ENCODE measurements around the gene AADAC.
"Not testable (repeated sequence)": the region's sequence is repeated elsewhere in the genome, so short reads cannot be mapped to it uniquely, and the experiment has no call there.

AADAC gene, protein sequence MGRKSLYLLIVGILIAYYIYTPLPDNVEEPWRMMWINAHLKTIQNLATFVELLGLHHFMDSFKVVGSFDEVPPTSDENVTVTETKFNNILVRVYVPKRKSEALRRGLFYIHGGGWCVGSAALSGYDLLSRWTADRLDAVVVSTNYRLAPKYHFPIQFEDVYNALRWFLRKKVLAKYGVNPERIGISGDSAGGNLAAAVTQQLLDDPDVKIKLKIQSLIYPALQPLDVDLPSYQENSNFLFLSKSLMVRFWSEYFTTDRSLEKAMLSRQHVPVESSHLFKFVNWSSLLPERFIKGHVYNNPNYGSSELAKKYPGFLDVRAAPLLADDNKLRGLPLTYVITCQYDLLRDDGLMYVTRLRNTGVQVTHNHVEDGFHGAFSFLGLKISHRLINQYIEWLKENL

DNA sequence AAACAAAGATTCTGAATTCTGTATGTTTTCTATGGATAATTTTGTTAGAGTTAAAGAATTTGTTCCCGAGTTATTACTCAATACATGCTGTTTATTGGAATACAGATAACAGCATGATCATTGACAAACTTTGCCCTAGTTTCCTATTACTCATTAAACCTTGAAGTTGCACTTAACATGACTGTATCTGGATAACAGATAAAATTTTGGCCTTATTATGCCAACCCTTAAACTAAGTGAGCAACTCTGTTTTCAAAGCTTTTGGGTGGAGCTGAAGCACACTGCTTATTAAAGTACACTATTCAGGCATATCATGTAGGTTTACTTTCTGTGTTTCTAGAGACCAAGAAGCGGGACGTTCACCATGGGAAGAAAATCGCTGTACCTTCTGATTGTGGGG, at the start of gene AADAC:
TSS of gene AADAC (plus strand) at position 318 of the 400 bp plus-strand sequence. CDS start at position 365, 47 bp downstream.
- no peak for DNase-seq

DNA sequence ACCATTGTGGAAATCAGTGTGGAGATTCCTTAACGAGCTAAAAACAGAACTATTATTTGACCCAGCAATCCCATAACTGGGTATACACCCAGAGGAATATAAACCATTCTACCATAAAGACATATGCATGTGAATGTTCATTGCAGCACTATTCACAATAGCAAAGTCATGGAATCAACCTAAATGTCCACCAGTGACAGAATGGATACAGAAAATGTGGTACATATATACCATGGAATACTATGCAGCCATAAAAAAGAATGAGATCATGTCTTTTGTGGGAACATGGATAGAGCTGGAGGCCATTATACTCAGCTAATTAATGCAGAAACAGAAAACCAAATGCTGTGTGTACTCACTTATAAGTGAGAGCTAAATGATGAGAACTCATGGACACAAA, 49.2 kb upstream of the AADAC start:
- not testable (repeated sequence) for DNase-seq

DNA sequence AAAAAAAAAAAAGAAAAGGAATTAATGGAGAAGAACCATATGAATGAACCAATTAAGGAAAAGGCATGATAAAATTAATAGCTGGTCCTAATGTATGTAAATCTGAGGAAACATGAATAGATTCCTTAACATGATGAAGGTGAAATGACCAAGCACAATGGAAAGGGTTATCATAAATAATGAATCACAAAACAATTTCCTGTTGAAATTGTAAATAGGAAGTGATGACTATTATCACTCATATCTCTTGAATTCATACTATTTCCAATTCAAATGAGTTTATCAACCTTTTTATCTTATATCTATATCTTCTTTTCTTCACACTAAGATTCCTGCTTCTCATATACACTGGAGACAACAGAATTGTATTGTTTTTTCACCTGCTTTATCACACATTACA, 48.2 kb upstream of the AADAC start:
- no peak for DNase-seq

DNA sequence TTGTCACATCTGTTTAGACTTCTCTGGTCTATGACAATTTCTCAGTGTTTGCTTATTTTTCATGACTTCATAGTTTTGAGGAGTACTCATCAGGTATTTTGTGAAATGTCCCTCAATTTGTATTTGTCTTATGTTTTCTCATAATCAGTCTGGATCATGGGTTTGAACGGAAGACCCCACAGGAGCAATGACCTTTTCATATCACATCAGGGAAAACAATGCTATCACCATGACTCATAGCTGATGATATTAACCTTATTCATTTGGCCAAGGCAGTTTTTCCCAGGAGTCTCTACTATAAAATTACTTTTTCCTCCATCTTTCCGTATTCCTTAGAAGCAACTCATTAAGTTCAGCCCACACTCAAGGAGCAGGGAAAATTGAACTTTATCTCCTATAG, 47.5 kb upstream of the AADAC start:
- no peak for DNase-seq

DNA sequence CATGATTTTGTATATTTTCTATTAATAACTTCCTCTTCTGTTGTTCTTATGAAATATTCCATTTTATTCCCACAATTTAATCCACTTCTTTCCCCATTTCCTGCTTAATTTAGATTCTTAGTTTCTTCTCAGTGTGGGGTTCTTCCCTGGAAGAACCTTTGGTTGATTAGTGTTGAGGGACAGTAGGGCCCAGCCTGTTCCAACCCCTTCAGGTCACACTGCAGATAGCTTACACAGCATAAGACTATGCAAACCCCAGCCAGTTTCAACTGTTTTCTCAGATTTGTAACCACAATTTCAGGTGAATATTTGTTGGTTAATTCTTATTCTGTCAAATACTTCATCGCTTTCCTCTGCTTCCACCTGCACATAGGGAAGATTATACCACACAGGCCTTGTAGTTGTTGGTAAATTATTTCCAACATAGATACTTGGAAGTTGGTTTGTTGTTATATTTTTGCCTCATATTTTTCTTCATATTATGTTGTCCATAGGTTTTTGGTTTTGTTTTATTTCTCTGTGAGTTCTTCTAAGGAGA, 45.5 kb upstream of the AADAC start:
- no peak for DNase-seq

DNA sequence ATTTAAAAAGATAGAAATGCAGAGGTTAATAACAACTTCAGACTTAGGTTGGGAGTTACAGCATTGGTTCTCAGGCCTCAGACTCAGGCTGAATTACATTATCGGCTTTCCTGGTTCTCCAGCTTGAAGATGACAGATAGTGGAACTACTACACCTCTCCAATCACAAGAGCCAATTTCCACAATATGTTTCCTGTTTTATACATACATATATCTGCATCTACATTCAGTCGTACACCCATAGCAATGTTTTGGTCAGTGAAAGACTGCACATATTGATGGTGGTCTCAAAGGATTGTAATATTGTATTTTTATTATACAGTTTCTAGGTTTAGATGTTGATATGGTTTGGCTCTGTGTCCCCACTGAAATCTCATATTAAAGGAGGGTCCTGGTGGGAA, 44.7 kb upstream of the AADAC start:
- DNase-seq, result no peak

DNA sequence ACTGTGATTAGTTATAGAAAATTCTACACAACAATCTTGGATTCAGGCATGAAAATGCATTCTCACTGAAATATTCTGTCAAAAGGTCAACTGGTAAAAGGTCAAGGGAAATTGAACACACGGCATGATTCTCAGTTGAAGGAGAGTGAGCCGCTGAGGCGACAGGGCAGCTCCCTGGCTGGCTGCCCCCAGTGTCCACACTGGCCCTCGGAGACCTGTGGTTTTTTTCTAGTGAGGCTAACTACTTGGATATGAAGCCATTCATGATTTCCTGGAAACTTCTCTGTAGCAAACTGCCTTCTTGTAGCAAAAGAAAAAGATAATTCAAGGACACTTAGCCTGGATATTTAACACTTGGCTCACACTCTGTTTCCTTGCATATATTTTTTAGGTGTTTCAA, 43.0 kb upstream of the AADAC start:
- DNase-seq, result no peak

DNA sequence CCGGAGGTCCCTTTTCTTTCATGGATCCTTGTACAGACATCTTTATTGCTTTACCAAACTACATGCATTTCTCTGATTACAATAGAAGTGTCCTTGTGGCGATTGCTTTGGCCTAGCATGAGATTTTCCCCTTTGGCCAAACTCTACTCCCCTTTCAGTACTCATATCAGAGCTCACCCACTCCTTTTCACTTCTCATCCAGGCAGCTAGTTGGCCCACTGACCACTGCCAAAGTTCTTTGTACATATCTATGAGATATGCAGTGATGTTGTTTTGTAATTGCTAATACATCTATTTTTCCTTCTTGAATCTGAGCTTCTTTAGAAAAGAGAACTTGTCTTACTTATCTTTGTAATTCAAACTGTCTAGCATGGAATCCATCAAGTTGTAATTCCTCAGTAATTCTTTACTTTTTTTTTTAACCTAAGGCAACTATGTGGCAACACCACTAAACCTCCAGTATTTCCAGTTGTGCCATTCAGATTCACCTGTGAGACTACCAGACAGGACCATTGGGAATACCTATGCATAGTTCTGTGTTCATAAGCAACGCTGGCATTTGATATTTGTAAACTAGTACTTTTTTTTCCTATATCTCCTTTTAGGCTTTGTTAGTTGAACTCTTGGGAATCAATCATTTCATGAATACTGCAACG, 41.0 kb upstream of the AADAC start:
- DNase-seq, result no peak

DNA sequence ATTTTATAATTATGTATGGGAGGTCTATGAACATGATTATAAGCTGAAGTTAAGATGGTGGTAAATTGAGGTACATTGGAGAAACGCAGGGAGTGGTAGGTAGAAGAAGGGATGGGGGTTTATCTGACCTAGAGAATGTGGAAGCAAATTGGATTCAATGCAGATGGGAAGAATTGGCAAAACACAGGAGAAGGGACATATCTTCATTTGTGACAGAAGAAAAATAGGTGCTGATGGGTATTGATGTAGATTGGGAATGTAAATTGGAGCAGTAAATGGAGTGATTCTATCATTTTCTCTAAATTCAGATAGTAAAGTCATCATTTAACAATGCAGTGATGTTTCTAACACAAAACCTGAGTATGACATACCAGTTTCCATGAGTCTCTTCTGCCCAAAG, 39.7 kb upstream of the AADAC start:
- no peak for DNase-seq

DNA sequence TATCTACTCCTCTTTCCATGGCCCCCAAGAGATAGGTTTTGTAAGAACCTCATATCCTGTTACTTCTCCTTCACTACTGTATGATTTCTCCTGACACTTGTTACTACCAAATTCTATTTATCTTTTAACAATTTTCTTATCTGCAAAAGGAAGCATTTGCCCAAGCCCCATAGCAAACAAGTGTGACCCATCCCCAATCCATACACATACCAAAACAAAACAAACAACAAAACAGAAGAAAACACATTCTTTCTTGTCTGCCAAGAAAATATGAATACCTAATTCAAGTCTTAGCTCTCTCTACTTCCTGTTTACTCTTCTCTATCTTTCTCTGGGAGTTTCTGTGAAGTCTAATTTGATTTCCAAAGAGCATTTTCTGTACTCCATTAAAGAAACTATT, 39.0 kb upstream of the AADAC start:
- no peak for DNase-seq

DNA sequence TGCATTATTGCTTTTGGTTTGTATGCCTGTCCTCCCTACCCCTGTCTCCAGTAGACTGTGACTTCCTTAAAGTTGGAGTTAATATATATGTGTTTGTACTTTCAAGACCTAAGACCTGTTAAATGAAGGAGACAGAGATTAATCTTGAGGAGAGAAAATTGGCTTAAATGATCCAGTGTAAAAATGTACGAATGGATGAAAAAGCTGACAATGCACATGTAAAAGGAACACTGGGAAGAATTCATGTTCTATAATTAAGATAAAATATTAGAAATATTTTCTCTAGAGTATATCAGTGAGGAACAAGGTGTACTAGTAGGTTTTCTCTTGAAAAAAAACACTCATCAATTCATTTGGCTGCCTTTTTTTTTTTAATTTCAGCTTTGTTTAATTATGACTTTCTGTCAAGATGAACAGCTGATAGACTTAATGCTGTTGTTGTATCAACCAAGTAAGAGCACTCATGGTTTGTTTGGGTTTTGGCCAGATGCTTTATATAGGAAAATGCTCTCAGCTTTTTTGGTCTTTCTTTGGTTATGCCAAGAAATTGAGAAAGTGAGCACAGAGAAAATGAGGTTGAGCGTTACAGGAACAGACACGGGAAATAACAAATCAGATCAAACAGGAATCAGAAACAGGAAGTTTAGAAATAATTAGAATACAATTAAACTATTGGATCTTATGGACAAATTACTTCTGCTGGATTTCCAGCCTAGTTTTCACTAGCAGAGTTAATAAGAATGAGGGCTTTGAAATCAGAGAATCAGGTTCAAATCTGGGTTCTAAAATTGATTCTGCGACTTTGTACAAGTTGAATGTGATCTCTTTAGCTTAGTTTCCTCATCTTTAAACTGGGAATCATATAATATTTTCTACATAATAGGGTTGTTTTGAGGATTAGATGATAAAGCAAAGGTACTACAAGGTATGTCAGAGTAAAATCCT, 38.3 kb upstream of the AADAC start:
- no peak for DNase-seq

DNA sequence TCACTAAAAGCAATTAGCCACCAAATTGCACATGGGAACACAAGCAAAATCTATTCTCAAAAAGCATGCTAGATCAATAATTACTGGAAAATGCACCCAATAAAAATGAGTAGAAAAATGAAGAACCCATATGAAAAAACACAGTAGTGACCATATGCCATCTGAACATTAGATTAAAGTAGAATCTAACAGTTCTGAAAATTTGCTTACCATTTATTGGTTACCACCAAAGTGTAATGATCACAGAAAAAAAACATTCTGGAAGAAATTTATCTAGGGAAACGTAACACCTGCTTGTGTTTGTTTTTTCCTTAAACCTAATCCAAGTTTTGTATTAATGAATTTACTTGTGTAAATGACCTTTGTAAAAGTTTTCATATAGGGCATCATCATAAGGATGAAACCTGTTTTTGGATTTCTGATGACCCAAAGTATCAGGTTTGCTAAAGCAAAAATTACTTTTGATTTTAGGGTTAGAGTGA, 37.6 kb upstream of the AADAC start:
- no peak for DNase-seq

DNA sequence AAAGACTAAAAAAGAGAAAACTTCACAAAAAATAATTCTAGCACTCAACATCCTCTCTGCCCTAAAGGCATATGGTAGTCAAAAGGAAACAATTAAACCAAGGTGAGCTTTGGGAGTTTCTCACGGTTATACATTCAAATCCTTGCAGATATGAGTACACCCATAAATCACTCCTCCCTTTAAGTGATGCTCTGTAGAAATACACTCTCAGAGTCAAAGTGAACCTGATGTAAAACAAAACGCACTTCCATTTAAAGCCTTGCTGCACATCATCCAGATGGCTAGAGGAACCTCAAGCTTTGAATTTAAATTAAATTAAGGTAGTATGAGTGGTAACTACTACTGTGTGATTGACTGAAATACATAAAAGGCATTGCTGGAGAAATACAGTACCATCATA, 36.0 kb upstream of the AADAC start:
- no peak for DNase-seq

DNA sequence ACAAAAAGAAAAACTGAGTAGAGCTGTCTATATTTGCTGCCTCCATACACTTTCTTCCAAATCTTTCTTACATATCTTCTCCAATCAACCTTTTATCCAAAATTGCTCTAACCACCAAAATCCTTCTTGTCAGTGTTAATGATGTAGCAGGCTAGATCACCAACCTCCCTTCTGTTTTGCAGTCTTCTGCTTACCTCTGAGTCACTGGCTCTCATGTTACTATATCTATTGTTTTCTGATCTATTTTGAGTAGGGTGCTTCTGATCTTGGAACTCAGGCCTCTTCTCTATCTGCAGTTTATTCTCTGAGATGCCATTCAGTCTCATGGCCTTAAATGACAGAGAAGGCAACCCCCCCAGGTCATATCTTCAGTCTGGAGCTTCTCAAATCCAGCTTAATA, 26.3 kb upstream of the AADAC start:
- no peak for DNase-seq

DNA sequence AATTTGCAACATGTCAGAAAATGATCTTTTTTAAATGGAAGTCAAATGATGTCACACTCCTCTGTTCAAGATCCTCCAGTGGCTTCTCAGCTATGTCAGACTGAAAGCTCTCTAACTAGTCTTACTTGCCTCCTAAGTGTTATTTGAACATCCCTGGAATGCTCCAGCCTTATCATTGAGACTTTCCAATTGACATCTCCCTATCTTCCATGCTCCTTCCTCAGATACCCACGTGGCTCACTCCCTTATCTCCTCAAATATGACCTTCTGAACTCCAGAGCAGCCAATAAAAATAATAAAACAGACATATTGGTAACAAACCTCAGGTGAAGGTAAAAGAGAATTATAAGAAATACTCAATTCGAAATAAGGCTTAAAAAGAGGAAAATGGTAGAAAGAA, 25.5 kb upstream of the AADAC start:
- no peak for DNase-seq

DNA sequence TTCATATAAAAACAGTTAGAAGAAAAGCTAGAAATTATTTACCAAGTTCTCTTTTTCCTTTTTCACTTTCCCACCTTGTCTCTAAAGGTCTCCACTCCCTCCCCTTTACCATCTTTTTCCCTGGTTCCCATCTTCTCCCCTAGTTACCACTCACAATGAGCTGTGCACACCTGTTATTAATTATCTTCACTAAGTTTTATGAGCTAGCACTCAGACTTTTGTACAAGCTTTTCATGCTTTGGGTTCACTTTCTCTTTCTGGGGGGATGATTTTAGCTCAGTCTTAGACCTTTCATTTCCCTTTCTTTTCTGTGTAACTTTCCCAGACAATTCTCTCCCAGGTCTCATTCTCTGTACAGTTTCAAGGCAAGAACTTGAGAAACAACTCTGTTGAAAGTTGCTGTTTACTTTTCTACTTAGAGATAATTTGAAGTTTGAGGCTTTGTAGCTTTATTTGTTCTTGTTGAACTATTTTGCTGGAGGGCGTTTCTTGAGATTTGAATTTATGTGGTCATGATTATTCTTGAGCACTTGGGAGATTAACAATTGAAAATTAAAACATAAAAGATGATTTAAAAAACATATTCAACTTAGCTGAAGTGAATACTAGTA, 24.0 kb upstream of the AADAC start:
- no peak for DNase-seq

DNA sequence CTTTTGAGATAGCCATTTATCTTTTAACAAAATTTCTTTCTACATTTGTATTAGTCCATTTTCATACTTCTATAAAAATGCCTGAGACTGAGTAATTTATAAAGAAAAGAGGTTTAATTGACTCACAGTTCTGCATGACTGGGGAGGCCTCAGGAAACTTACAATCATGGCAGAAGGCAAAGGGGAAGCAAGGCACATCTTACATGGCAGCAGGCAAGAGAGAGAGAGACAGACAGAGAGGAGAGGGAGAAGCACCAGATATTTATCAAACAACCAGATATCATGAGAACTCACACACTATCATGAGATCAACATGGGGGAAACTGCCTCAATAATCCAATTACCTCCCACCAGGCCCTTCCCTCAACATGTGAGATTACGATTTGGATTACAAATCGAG, 23.2 kb upstream of the AADAC start:
- DNase-seq, result not testable (repeated sequence)

DNA sequence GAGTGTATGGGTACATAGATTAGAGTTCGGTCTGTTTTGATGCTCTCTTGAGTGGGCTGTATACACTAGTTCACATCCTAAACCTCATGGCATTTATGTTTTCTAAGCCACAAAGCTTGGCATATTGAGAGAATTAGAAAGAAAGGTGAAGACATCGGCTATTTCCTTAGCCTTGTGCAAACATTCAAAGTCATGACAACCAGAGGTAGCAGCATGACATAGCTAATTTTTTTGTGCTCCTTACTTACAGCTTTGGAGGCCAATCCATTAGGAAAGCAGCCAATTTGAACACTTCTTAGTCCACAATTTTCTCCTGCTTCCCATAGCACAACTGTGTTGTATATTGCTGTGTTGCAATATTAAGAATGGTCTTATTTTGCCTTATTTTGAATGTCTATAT, 21.5 kb upstream of the AADAC start:
- DNase-seq, result no peak

DNA sequence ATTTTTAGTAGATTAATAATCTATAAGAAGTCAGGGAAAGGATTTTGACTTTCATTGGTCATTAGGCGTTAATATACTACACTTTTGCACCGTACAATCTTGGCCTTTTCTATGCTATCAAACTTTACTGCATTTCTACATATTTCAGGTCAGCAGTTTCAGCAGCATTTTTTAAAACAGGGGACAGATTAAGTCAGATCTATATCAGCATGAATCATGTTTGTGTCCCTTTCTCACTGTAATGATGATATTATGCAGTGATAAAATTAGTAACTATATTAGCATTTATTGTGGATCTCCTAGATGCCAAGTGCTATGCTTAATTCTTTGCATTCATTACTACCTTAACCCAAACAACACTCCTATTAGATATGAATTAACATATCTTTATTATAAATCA, 20.3 kb upstream of the AADAC start:
- DNase-seq, result no peak

DNA sequence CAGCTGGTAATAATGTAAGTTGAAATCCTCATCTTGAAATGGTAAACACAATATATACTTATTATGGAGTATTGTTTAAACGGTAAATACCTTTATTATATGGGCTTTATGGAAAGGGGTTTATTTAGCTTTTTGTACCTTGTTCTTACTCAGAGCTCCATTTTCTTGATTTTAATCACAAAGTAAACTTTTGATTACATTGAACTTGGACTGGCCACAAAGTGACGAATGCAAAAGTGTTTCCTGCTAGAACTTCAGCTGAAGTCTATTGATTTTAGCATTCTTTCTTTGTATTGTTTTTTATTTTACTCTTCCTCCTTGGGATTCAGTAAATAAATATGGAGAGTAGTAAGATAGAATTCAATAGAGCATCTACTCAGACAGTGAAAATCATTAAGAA, 19.8 kb upstream of the AADAC start:
- DNase-seq, result no peak

DNA sequence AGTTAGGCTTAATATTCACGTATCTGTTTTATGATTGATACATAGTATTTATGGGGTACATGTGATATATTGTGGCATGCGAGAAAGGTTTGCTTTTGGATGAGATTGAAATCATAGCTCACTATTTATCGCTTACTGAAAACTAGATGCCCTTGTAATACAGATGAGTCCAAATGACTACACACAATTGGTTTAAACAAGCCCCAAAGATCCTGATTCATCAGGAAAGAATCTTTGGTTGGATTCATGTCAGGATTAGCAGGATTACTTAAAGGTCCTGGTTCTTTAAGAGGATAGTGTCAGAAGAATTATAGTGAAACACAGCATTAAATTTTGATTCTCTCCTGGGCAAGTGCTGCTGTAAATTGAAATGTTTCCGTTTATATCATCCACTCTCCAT, 18.6 kb upstream of the AADAC start:
- DNase-seq, result no peak

DNA sequence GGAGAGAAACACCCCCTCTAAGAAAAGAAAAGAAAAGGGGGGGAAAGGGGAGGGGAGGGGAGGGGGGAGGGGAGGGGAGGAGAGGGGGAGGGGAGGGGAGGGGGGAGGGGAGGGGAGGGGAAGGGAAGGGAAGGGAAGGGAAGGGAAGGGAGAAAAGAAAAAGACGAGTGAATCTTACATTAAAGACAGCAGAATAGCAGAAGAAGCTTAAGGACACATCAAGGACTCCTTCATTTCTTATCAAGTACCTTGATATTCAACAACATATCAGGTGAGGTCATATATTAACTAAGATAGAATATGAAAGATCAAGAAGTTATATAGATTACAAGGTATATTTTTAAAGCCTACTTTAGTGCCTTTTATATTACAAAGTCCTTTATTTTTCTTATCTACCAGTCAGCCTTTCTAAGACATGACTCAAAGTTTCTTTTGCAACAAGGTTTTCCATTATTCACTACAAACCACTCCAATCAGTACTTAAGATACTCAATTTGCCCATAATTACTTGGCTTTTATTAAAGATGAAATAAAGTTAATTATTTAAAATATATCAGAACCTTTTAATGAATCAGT, 17.7 kb upstream of the AADAC start:
- DNase-seq, result no peak

Data from activated CD8-positive, alpha-beta memory T cell treated with anti-CD3 and anti-CD28 coated beads, Interleukin-2, amount 50 U/mL, for 4 hours (primary cell).